Measurements from ENCODE around the gene SIL1. TPM values are rescaled to one million over a fixed set of nuclear protein-coding genes. Genes with fewer than 3 reads are reported as not detected.

Gene SIL1
- total and polyA plus RNA-seq, 2 of the 4 experiments (the other 2 are of a cell fraction): 56.1 to 66.0 TPM

DNA sequence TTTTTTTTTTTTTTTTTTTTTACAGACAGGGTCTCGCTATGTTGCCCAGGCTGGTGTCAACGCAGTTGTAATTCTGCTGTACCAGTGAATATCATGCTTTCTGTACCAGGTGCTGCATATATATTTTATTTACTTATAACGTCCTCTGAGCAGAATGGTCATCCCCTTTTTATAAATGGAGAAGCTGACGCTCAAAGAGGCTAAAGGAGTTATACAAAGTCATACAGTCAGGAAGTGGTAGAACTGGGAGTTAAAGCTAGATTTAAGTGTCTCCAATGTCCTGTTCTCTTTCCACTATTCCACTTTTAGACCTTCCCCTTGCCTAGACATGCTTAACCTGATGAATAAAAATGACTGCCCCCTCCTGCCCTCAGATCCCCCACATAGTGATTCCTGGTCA, 1.2 kb upstream of the SIL1 start:
- Histone ChIP-seq H3K14ac (replicated peaks; ENCODE audit: low read depth, low read length) (no peak overlapping the region), H3K27ac (ENCODE audit: insufficient read depth, low read length) (no peak overlapping the region), H3K9ac (ENCODE audit: low read depth, low read length) (no peak overlapping the region), H3K9me3 (ENCODE audit: control insufficient read depth, insufficient read depth, low read length) (no peaks in the 10 kb centered on the region), H2BK20ac (ENCODE audit: low read depth, low read length) (no peak overlapping the region), H3K56ac (ENCODE audit: extremely low read depth, insufficient read depth, low read length) (no peak overlapping the region), H3K4me3 (ENCODE audit: insufficient read depth, low read depth, low read length) (no peak overlapping the region), H4K91ac (ENCODE audit: insufficient read depth, low read depth, low read length) (no peak overlapping the region), H3K27me3 (ENCODE audit: control insufficient read depth, insufficient read depth, low read length) (no peaks in the 10 kb centered on the region), H2BK120ac (ENCODE audit: low read depth, low read length) (no peak overlapping the region), H2AK5ac (ENCODE audit: low read depth, low read length) (no peak overlapping the region), H2BK5ac (ENCODE audit: low read depth, low read length, poor library complexity, severe bottlenecking) (no peak overlapping the region), H2AFZ (replicated peaks; ENCODE audit: low read length, poor library complexity) (no peak overlapping the region), H2AK9ac (replicated peaks; ENCODE audit: low read depth, low read length, poor library complexity) (no peak overlapping the region), H3K18ac (ENCODE audit: low read depth, low read length) (no peak overlapping the region), H3K9me1 (ENCODE audit: insufficient read depth, low read length) (no peaks in the 10 kb centered on the region), H4K8ac (ENCODE audit: low read depth in 2 of 2, low read length in 2 of 2) (no peak overlapping the region; a peak in 1 of 4 replicates), H3K4me1 (ENCODE audit: control insufficient read depth, insufficient read depth, low read length) (no peaks in the 10 kb centered on the region; the same call in 1 of the 2 replicates), H3K4ac (ENCODE audit: low read depth, low read length) (no peak overlapping the region), H3K4me2 (ENCODE audit: low read depth, low read length) (no peak overlapping the region), H4K20me1 (ENCODE audit: insufficient read depth, low read length) (no peaks in the 10 kb centered on the region), H4K5ac (ENCODE audit: low read depth, low read length) (no peak overlapping the region), H3K23ac (ENCODE audit: low read depth, low read length) (no peak overlapping the region), H3K36me3 (ENCODE audit: control insufficient read depth, insufficient read depth, low read length) (no peaks in the 10 kb centered on the region), H2BK15ac (ENCODE audit: low read depth, low read length) (no peak overlapping the region), H3K79me1 (ENCODE audit: low read depth in 1 of 2, low read length in 2 of 2) (peaks cover 25 to 26% of the 10 kb centered on the region in 2 experiments)
- DNase-seq: no peak
- no TSS peak for BruUV-seq (replicated peaks)
- ChIA-PET POLR2A (ENCODE audit: unreplicated experiment) (interaction anchor here (0.6 kb wide), 1 partner anchor 664 kb away, joined by 3 read pairs; no protein-coding TSS in a partner anchor), CTCF (interaction anchor here (0.5 kb wide), 1 partner anchor 222 kb away, joined by 3 read pairs; no protein-coding TSS in a partner anchor)
- ATAC-seq (ENCODE audit: low read depth): no peak
- intact Hi-C loops (cut with micrococcal nuclease): no loop called here
- no CpG with 5 or more reads among the region's 4 CpGs for WGBS, 2 experiments (ENCODE audit: extremely low coverage in 2 of 2, insufficient read length in 1 of 2)
- dilution Hi-C loops (cut with HindIII; ENCODE audit: low sequenced_read_pairs, unreplicated experiment): no loop called here
- TF ChIP-seq MXI1 (IDR thresholded peaks at IDR 0.05; ENCODE audit: borderline replicate concordance, low read depth, low read length) (no peak), RAD21 (IDR thresholded peaks at IDR 0.05; ENCODE audit: low read length) (no peak), MAFK (IDR thresholded peaks at IDR 0.05; ENCODE audit: low read depth, low read length) (no peak), SMC3 (IDR thresholded peaks at IDR 0.05; ENCODE audit: low read depth, low read length) (no peak), RCOR1 (IDR thresholded peaks at IDR 0.05; ENCODE audit: insufficient replicate concordance, low read length) (no peak), CTCF (conservative IDR thresholded peaks at IDR 0.05; ENCODE audit: low read depth, low read length) (no peak), BHLHE40 (IDR thresholded peaks at IDR 0.05; ENCODE audit: low read depth, low read length) (no peak), RFX5 (IDR thresholded peaks at IDR 0.05; ENCODE audit: low read depth, low read length) (no peak), FOS (IDR thresholded peaks at IDR 0.05; ENCODE audit: low read depth, low read length) (no peak), CEBPB (IDR thresholded peaks at IDR 0.05; ENCODE audit: low read depth, low read length) (no peak), POLR2A (IDR thresholded peaks at IDR 0.05; ENCODE audit: low read depth, low read length) (no peak), MAZ (IDR thresholded peaks at IDR 0.05; ENCODE audit: borderline replicate concordance, low read depth, low read length) (no peak), CHD1 (IDR thresholded peaks at IDR 0.05; ENCODE audit: low read depth, low read length) (no peak)
- in situ Hi-C loops (cut with MboI; ENCODE audit: low sequenced_read_pairs): no loop called here
